GM19193 (cell line): Measurements from ENCODE around the gene SHOC2.

Experiments
- POLR2A ChIP-seq: IDR thresholded peaks from 4 replicates; pipeline ENCODE4 v1.6.1; 2011; ENCODE audit not compliant: insufficient read depth, insufficient read length; ENCODE audit errors: extremely low read depth

The SHOC2 gene

DNA sequence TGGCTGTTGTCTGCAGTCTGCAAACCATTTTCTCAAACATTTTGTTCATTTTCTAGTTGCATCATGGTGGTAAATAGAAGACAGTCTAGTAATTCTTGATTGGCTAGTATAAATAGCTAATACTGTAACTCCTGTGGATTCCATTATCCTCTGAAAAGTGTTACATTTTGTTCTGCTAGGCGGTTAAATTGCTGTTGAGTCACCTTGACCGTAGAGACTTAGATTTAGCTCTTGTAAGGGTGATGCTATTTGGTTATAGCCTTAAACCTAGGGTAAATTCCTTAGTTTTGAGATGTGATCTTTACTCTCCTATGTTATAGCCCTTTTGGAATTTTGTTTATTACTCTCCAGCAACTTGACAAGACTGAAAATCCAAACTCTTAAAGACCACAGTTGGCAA is 58.8 kb downstream of the SHOC2 start:
- no peak for TF ChIP-seq POLR2A

- no peak for TF ChIP-seq POLR2A
Observed at GRCh38 chr10:110979611-110980010, 60.2 kb downstream of the SHOC2 start.

DNA sequence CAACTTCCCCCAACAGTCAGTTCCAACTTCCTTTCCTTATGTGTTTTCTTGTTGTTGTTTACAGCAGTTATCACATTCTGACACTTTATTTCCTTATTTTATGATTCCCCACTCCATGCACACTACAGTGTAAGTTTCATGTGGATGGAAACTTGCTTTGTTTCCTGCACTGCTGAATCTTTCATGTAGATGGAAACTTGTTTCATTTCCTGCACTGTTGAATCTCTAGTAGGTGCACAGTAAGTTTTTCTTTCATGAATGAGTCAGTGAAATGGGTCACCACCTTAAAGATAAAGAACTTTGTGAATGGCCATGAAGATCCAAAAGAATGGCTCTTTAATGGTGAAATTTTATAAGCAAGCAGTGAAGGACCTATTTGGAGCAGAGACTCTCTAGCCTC is 61.4 kb downstream of the SHOC2 start:
- no peak for TF ChIP-seq POLR2A

DNA sequence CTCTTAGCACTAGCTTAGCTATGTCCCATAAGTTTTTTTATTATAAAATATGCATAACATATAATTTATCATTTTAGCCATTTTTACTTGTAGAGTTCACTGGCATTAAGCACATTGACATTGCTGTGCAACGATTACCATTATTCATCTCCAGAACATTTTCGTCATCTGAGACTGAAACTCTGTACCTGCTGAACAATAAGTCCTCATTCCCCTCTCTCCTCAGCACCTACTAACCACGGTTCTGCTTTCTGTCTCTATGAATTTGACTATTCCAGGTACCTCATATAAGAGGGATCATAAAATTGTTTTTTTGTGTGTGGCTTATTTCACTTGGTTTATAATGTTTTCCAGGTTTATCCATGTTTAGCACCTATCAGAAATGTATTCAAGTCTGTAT is 64.1 kb downstream of the SHOC2 start:
- TF ChIP-seq POLR2A: no peak

- TF ChIP-seq POLR2A: no peak
Observed at GRCh38 chr10:110985497-110986275, 66.3 kb downstream of the SHOC2 start.

- no peak for TF ChIP-seq POLR2A
Observed at GRCh38 chr10:110989016-110989415, 69.6 kb downstream of the SHOC2 start.

GRCh38 chr10:110992006-110992800 is 72.8 kb downstream of the SHOC2 start:
- no peak for TF ChIP-seq POLR2A

DNA sequence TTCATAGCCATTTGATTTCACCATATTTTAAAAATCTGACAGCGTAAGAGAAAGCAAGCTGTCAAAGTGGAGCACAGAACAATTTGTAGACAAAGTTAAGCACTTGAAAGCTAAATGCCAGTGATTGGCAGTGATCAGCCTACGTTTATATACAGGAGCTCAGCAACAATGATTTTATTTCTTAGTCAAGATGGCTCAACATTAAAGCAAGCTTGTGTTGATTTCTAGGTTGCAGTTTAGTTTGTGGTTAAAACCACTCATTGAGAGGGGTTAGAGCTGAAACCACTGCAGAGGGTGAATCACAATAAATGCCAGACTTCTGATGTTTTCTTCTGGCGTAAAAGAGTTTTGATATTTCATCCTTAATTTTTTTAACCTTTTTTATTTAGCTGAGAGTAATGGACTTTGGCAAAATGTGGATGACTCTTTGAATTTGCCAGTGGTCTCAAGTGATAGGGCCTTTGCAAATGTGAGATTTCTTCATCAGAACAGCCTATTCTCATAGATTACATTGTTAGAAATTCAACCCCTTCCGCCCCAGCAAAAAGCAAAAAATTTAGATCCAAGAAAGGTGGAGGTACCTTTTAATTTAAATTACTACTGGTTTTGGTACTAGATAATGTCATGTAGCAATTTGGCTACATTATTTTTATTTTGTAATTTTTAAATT is 73.8 kb downstream of the SHOC2 start:
- TF ChIP-seq POLR2A: no peak

DNA sequence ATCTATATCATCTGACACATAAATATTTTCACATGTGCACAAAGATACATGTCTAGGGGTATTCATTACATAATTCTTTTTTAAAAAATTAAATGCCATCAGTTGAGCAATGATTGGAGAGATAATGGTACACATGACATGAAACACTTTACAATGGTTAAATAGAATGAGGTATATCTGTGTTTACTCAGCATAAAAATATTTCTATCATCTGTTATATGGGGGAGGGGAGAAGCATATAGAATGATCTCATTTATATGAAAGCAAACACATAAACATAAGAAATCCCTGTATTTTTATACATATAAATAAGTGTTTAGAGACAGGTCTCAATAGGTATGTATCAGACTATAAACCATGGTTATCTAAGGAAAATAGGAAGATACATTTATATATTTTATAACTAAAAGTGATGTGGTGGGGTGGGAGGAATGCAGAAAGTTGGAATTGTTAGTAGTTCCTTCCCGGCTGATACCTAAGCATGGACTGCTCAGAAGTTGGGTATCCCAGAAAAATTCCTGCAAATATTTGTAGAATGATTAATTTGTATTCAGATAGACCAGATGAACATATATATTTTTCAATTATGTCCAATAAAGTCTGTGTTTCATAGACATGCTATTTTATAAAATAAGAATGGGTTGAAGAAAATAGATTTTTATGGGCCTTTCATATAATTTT is 75.1 kb downstream of the SHOC2 start:
- no peak for TF ChIP-seq POLR2A

DNA sequence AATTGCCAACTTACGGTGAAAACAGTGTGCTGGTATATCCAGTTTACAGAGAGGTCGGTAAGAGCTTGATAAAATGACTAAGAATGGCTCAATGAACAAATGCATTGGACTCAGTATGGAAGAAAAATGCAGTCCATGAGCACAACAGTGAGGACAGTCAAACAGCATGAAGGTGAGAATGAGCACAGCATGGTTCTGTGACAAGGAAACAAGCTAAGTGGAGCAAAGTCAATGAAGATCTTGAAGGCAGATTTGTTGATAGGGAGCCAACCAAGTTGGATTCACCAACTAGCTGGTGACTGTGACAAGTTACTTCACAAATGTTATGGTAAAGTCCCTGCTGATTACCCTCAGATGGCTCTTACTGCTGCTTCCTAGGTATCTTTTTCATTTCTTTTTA is 75.9 kb downstream of the SHOC2 start:
- TF ChIP-seq POLR2A: no peak

DNA sequence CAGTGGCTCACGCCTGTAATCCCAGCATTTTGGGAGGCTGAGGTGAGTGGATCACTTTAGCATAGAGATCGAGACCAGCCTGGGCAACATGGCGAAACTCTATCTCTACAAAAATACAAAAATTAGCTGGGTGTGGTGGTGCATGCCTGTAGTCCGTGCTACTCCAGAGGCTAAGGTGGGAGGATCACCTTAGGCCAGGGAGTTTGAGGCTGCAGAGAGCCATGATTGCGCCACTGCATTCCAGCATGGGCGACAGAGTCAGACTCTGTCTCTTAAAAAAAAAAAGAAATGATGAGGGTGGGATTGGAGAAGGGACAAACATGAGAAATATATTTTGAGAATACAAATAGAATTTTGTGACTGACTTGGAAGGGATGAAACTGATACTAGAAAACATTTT is 76.9 kb downstream of the SHOC2 start:
- no peak for TF ChIP-seq POLR2A

- TF ChIP-seq POLR2A: no peak
Observed at GRCh38 chr10:111004016-111004415, 84.6 kb downstream of the SHOC2 start.

DNA sequence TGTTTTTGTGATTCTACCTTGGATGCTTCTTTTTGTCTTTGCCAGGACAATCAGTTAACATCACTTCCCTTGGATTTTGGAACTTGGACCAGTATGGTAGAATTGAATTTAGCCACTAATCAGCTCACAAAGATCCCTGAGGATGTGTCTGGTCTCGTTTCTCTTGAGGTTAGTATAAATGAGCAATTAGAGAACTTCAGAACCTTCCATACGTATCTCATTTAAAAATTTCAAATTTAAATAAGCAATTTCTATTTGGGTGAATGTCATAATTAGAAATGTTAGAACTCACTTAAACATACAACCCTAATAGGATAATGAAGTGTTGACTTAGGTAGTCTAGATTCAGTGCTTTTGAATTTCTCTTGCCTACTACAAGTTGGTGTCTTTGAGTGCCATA is 88.1 kb downstream of the SHOC2 start:
- no peak for TF ChIP-seq POLR2A

- TF ChIP-seq POLR2A: no peak
Observed at GRCh38 chr10:111015181-111015580, 95.8 kb downstream of the SHOC2 start.

DNA sequence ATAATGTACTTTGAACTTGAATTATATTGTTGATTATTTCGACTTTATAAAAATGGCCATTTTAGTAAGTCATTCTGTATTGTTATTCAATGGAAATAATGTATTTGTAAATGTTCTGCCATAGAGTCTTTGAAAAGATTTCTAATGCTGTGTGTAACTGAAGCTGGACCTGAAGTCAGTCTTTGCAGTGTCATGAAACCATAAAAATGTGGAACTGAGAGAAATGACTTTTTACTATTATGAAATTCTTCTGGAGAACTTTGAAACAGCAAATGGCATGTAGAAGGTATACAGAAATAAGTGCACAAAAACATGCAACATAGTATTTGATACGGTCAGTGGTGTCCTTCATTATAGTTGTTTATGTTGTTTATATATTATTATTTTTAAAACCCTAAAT is 97.7 kb downstream of the SHOC2 start:
- TF ChIP-seq POLR2A: no peak

- no peak for TF ChIP-seq POLR2A
Observed at GRCh38 chr10:111018021-111018420, 98.6 kb downstream of the SHOC2 start.

DNA sequence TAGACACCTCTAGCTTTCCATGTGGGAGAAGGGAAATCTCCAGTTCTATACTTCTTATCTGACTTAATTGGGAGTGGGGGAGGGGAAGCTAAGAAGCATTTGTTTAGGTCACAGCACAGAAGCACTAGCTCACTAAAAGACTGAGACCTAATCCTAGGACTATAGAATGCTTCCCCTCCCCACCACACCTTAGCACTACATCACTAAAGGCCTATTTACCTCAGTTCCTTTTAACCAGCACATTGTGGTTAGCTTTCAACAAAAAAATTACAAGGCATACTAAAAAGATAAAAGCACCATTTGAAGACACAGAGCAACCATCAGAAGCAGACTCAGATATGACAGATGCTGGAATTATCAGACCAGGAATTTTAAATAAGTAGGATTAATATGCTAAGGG is 103.7 kb downstream of the SHOC2 start:
- no peak for TF ChIP-seq POLR2A
